GM19467 (cell line): ENCODE data around the gene CMSS1.

Source experiments
- ATAC-seq: cut with Tn5 transposase; IDR thresholded peaks from one replicate; pipeline ENCODE4 v1.9.1; 2021; ENCODE audit warnings: mild to moderate bottlenecking, moderate library complexity; ENCODE audit not compliant: unreplicated experiment

Gene CMSS1

GRCh38 chr3:99817437-99818240 lies at the start of gene CMSS1:
TSS of gene CMSS1 (plus strand) at chr3:99817862.
- ATAC-seq: peak; percentile 97

GRCh38 chr3:99768126-99768525 lies 49.5 kb upstream of the CMSS1 start:
- ATAC-seq: no peak

- ATAC-seq: no peak
These were observed 48.7 kb upstream of the CMSS1 start for GRCh38 chr3:99768808-99769501.

- ATAC-seq: no peak
These were observed 45.5 kb upstream of the CMSS1 start for GRCh38 chr3:99772171-99772570.

GRCh38 chr3:99772671-99773070 lies 45.0 kb upstream of the CMSS1 start:
- no peak for ATAC-seq

DNA sequence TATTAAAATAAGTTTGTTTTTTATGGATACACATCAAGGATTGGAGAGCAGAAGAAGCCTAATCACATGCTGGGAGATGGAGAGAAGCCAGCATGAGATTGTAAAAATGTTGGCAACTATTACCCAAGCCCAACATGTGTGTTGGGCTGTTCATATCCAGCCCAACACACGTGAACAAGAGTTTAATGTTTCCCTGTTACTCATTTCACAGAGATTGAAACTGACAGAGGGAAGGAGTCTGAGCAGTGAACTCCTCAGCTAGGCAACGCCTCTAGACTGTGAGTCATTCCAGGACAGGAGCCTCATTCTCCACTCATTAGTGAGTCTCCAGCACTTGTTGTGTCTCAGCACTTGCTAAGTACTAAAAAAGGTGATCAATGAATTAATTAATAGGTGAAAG lies 43.2 kb upstream of the CMSS1 start:
- ATAC-seq: peak; percentile 92

DNA sequence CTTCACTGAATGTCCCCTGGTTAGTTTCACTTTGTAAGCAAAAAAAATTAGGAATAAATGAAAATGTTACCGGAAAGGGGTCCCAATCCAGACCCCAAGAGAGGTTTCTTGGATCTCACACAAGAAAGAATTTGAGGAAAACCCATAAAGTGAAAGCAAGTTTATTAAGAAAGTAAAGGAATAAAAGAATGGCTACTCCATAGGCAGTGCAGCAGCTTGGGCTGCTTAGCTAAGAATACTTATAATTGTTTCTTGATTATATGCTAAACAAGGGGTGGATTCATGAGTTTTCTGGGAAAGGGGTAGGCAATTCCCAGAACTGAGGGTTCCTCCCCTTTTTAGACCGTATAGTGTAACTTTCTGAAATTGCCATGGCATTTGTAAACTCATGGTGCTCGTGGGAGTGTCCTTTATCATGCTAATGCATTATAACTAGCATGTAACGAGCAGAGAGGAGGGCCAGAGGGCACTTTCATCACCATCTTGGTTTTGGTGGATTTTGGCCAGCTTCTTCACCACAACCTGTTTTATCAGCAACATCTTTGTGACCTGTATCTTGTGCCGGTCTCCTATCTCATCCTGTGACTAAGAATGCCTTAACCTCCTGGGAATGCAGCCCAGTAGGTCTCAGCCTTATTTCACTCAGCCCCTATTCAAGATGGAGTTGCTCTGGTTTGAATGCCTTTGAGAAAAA lies 41.0 kb upstream of the CMSS1 start:
- no peak for ATAC-seq

GRCh38 chr3:99777210-99777549 lies 40.5 kb upstream of the CMSS1 start:
- ATAC-seq: no peak

DNA sequence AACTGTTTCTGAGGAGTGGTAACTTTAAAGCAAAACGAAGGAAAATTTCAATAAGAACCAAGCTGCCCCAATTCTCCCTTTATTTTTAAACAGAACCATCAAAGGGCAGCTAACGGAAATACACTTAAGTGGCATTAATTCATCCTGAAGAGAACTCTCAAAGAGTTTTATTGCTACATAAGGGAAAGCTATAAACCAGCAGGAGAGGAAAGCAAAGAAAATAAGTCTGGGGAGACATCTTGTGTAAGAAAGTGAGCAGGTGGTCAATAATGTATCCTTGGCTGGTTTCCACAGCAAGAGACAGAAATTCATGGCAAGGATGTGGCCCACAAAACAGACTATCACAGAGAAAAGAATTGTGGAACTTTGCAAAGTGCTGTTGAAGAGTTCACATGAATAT lies 40.0 kb upstream of the CMSS1 start:
- no peak for ATAC-seq

DNA sequence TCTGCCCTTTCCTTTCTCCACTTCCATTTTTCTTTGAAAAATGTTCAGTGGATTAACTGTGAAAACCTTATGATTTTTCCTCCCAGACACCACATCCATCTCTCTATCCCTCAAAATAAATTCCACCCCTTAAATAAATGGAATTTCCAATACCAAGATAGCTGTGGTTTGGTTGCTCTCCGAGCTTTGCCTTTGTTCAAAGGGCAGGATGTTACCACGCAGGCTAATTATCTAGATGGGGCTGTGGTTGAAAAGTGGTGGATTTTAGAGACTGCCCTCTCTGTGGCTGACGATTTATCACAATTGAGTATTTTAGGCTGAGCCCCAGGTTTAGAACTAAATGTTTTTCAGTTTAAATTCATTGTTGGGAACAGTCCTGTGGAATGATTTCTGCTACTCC lies 36.9 kb upstream of the CMSS1 start:
- ATAC-seq: no peak

DNA sequence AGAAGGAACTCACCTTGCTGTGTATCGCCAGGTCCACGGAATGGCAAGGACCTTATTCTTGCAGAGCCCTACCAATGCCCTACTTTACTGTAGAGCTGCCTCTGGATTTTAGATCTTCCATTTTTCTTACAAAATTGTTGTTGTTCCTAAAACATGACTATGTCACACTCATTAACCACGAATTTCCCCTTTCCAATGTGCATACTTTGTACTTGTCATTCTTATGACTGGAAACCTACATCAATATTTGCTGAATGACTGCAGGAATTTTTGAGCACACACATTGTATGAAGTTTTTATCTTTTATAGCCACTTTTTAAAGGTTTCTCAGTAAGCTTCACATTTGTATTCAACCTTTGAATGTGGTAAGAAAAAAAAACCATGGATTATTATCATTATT lies 35.9 kb upstream of the CMSS1 start:
- ATAC-seq: no peak

DNA sequence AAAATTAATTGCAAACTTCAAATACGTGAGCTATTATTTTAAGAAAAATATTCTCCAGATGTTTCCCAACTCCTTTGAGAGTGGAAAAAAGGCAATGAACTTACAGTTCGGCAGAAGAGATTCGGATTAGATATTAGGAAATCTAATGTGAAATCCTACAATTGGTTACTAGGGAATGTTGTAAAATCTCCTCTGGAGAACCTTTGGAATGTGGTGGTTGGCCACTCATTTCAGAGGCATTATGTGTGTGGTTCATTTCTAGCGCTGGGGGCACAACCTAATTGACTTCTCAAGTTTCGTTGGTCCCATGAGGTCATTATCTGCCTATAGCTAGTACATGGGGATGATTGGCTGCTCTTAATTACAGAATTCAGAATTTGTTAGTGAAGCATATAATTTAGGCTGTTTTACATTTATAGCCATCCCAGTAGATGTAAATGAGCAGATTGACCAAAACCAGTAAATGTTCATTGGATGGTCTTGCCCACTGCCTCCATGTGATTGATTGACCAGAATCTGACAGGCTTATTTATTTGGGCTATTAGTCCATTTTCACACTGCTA lies 34.6 kb upstream of the CMSS1 start:
- ATAC-seq: no peak

DNA sequence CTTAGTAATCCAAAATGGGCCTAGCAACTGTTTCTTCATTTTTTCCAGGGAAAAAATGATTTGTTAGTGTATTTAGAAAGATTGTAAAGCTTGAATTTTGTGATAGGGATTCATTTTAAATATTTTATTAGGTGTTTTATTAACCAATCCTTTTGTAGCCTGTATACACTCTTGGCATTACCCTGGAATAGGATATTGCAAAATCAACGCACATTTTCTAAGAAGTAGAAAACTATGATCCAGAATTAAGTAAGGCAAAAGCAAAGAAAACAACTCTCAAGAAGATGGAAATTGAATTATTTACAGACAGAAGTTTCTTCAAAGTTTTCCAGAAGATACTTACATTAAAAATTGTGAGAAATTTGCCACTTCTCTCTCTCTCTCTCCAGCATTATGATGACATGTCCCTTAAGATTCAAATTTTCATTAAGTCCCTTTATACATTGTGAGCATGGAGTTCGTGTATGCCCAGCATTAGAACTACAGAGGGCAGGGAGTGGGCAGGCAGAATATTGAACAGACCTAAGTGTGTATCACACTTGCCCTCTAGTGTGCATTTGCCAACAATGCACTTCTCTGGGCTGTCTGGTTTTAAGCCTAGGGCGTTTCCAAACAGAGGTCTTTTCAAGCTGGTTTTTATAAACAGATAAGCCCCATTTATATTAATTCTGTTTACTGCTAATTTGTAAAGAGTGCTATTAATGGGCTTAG lies 28.5 kb upstream of the CMSS1 start:
- peak; percentile 94 for ATAC-seq

DNA sequence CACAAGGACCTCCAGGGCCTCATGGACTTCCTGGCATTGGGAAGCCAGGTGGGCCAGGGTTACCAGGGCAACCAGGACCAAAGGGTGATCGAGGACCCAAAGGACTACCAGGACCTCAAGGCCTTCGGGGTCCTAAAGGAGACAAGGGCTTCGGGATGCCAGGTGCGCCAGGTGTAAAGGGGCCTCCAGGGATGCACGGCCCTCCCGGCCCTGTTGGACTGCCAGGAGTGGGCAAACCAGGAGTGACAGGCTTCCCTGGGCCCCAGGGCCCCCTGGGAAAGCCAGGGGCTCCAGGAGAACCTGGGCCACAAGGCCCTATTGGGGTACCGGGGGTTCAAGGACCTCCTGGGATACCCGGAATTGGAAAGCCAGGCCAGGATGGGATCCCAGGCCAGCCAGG lies 23.2 kb upstream of the CMSS1 start:
- ATAC-seq: no peak

- no peak for ATAC-seq
These were observed 22.1 kb upstream of the CMSS1 start for GRCh38 chr3:99795573-99795972.

DNA sequence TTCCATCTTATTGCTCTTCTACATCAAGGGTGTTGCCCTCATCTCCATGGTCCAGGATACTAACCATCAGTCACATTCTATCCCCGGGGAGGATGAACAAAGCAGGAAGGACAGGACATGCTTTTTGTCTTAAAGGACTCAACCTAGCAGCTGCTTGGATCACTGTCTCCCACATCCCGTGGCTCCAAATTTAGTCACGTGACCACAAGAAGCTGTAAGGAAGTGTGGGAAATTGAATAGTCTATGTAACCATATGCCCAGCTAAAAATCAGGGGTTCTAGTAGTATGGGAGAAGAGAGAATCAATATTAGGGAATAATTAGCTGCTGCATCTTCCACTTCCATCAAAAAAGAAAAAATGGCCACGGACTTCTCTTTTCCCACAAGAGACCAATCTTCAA lies 18.2 kb upstream of the CMSS1 start:
- no peak for ATAC-seq

- no peak for ATAC-seq
These were observed 14.4 kb upstream of the CMSS1 start for GRCh38 chr3:99803297-99803696.

DNA sequence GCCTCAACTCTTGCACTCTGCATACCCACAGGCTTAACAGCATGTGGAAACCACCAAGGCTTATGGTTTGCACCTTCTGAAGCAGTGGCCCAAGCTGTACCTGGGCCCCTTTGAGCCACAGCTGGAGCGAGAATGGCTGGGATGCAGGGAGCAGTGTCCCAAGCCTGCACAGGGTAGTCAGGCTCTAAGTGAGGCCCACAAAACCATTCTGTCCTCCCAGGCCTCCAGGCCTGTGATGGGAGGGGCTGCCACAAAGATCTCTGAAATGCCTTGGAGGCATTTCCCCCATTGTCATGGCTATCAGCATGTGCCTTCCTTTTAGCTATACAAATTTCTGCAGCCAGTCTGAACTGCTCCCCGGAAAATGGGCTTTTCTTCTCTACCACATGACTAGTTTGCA lies 12.5 kb upstream of the CMSS1 start:
- ATAC-seq: no peak

- ATAC-seq: no peak
These were observed 9.4 kb upstream of the CMSS1 start for GRCh38 chr3:99808163-99808794.

DNA sequence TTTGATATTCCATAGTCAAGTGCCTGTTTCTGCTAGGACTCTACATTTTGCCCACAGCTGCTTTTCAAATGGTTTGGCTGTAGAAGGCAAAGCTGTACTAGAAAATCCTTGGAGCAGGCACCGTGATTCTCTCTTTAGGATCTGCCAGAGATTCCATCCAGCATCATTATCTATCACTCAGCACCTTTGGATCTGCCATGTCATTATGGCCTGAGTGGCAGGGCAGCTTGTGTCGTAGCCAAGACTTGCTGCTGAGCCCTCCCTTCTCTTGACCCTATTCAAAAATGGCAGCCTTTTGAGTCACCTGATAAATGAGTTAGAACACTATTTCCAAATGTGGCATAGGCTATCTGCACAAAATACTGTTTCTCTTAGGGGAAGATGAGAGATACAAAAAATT lies 8.1 kb upstream of the CMSS1 start:
- ATAC-seq: no peak

GRCh38 chr3:99810403-99810802 lies 7.3 kb upstream of the CMSS1 start:
- ATAC-seq: no peak
